ENCODE measurements around the gene ZDHHC24. TPM values are rescaled to one million over a fixed set of nuclear protein-coding genes. Genes with fewer than 3 reads are reported as not detected.

Gene ZDHHC24
- total and polyA plus RNA-seq, 2 donors from 2014 or later = 13.2 to 18.7 TPM

- Histone ChIP-seq H3K36me3 (ENCODE audit: control insufficient read depth in 2 of 3, insufficient read depth in 3 of 3, low read length in 3 of 3) (no peaks in the 10 kb centered on the region), H3K4me1 (ENCODE audit: control insufficient read depth in 2 of 3, insufficient read depth in 2 of 3, low read depth in 1 of 3, low read length in 3 of 3) (peaks cover 0 to 10% (median 8%) of the 10 kb centered on the region in 3 donors), H3K9ac (ENCODE audit: low read length in 3 of 3) (no peak overlapping the region), H3K9me3 (ENCODE audit: control insufficient read depth in 2 of 3, insufficient read depth in 1 of 3, low read length in 3 of 3) (no peaks in the 10 kb centered on the region), H3K4me3 (ENCODE audit: low read length in 3 of 3) (no peak overlapping the region), H3K27ac (ENCODE audit: low read depth in 2 of 2, low read length in 2 of 2) (no peak overlapping the region), H3K27me3 (ENCODE audit: control insufficient read depth, insufficient read depth, low read length) (no peaks in the 10 kb centered on the region)
- no peak for FAIRE-seq
- TF ChIP-seq CTCF (IDR thresholded peaks at IDR 0.05; ENCODE audit: borderline replicate concordance, extremely low read depth, insufficient read depth) = no peak
- DNase-seq = peak in 1 of 5 donors; percentile 2
- intact Hi-C loops (cut with DNase I) = no loop called here
These were observed 24.4 kb upstream of the ZDHHC24 start for GRCh38 chr11:66570079-66570849.

- intact Hi-C loops (cut with DNase I) = no loop called here
- DNase-seq (peak in 1 of 5 donors; percentile 17), FAIRE-seq (no peak)
- no peak for TF ChIP-seq CTCF (IDR thresholded peaks at IDR 0.05; ENCODE audit: borderline replicate concordance, extremely low read depth, insufficient read depth)
- Histone ChIP-seq H3K4me1 (ENCODE audit: control insufficient read depth in 2 of 3, insufficient read depth in 2 of 3, low read depth in 1 of 3, low read length in 3 of 3) (peaks cover 0 to 10% (median 8%) of the 10 kb centered on the region in 3 donors), H3K9ac (ENCODE audit: low read length in 3 of 3) (no peak overlapping the region), H3K27ac (ENCODE audit: low read depth in 2 of 2, low read length in 2 of 2) (peak overlapping the region in 1 of 2 donors; percentile 17), H3K4me3 (ENCODE audit: low read length in 3 of 3) (no peak overlapping the region), H3K9me3 (ENCODE audit: control insufficient read depth in 2 of 3, insufficient read depth in 1 of 3, low read length in 3 of 3) (no peaks in the 10 kb centered on the region), H3K36me3 (ENCODE audit: control insufficient read depth in 2 of 3, insufficient read depth in 3 of 3, low read length in 3 of 3) (no peaks in the 10 kb centered on the region), H3K27me3 (ENCODE audit: control insufficient read depth, insufficient read depth, low read length) (no peaks in the 10 kb centered on the region)
These were observed 23.2 kb upstream of the ZDHHC24 start for GRCh38 chr11:66569076-66569475.

- Histone ChIP-seq H3K27me3 (ENCODE audit: control insufficient read depth, insufficient read depth, low read length) (no peaks in the 10 kb centered on the region), H3K36me3 (ENCODE audit: control insufficient read depth in 2 of 3, insufficient read depth in 3 of 3, low read length in 3 of 3) (no peaks in the 10 kb centered on the region), H3K4me1 (ENCODE audit: control insufficient read depth in 2 of 3, insufficient read depth in 2 of 3, low read depth in 1 of 3, low read length in 3 of 3) (peaks cover 0 to 10% (median 8%) of the 10 kb centered on the region in 3 donors), H3K4me3 (ENCODE audit: low read length in 3 of 3) (peak within 1 kb of the TSS; percentile 40 to 57 (median 56)), H3K9ac (ENCODE audit: low read length in 3 of 3) (no peak within 1 kb of the TSS), H3K9me3 (ENCODE audit: control insufficient read depth in 2 of 3, insufficient read depth in 1 of 3, low read length in 3 of 3) (no peaks in the 10 kb centered on the region), H3K27ac (ENCODE audit: low read depth in 2 of 2, low read length in 2 of 2) (peak within 1 kb of the TSS in 1 of 2 donors; percentile 17)
- DNase-seq (peak; percentile 84 to 94 (median 86)), FAIRE-seq (no peak)
- TF ChIP-seq CTCF (IDR thresholded peaks at IDR 0.05; ENCODE audit: borderline replicate concordance, extremely low read depth, insufficient read depth) = no peak
- intact Hi-C loops (cut with DNase I) = no loop called here
These were observed 22.5 kb upstream of the ZDHHC24 start, which contains the start of gene CTSF for GRCh38 chr11:66568124-66568916. Gene CTSF, minus strand, starts transcription at chr11:66568606. Its CDS starts 120 bp downstream, at chr11:66568486.

All from kidney (tissue), 14 donors.